ENCODE results near the gene GRIN3A. TPM values are rescaled to one million over a fixed set of nuclear protein-coding genes. Genes with fewer than 3 reads are reported as not detected.

The GRIN3A gene
- total RNA-seq, 1 donor from 2014 or later: not detected

GRCh38 chr9:101566904-101567724 is 171.3 kb downstream of the GRIN3A start:
- no peak overlapping the region for H3K9ac ChIP-seq
- H3F3A ChIP-seq (ENCODE audit: low read depth): no peaks in the 10 kb centered on the region
- Mint-ChIP-seq H3K36me3 (peaks cover 35% of the 10 kb centered on the region), H3K4me3 (no peak overlapping the region), H3K27me3 (ENCODE audit: insufficient read depth, low read depth) (no peaks in the 10 kb centered on the region), H3K9me3 (no peaks in the 10 kb centered on the region), H3K4me1 (peaks cover 4% of the 10 kb centered on the region), H3K27ac (no peak overlapping the region)
- no peaks in the 10 kb centered on the region for H3K9me3 ChIP-seq (ENCODE audit: low read depth)
- H3K27ac ChIP-seq: no peak overlapping the region
- no peaks in the 10 kb centered on the region for H3K36me3 ChIP-seq
- no peak overlapping the region for H2AFZ ChIP-seq (replicated peaks)
- H3K79me2 ChIP-seq (ENCODE audit: low read depth): no peaks in the 10 kb centered on the region
- no peaks in the 10 kb centered on the region for H4K20me1 ChIP-seq (ENCODE audit: low read depth)
- peak; percentile 45 for DNase-seq (ENCODE audit: low spot score)
- TF ChIP-seq CTCF (IDR thresholded peaks at IDR 0.05) (peak; percentile 60), EZH2phosphoT487 (IDR thresholded peaks at IDR 0.05) (no peak)
- H3K4me1 ChIP-seq: no peaks in the 10 kb centered on the region
- H3K4me3 ChIP-seq: no peak overlapping the region
- H3K4me2 ChIP-seq: no peak overlapping the region
- H3K27me3 ChIP-seq: no peaks in the 10 kb centered on the region

- peaks cover under 1% of the 10 kb centered on the region for H3K9me3 Mint-ChIP-seq
- Histone ChIP-seq H3K4me3 (no peak overlapping the region), H3F3A (ENCODE audit: low read depth) (no peaks in the 10 kb centered on the region), H3K27me3 (no peaks in the 10 kb centered on the region), H3K4me2 (no peak overlapping the region), H3K36me3 (peaks cover 8% of the 10 kb centered on the region), H3K9me3 (ENCODE audit: low read depth) (no peaks in the 10 kb centered on the region), H2AFZ (replicated peaks) (no peak overlapping the region), H3K27ac (no peak overlapping the region), H3K79me2 (ENCODE audit: low read depth) (no peaks in the 10 kb centered on the region), H3K4me1 (no peaks in the 10 kb centered on the region), H4K20me1 (ENCODE audit: low read depth) (no peaks in the 10 kb centered on the region), H3K9ac (no peak overlapping the region)
- H3K4me3 Mint-ChIP-seq: no peak overlapping the region
- H3K4me1 Mint-ChIP-seq: no peaks in the 10 kb centered on the region
- peaks cover 54% of the 10 kb centered on the region for H3K36me3 Mint-ChIP-seq
- H3K27me3 Mint-ChIP-seq (ENCODE audit: insufficient read depth, low read depth): no peaks in the 10 kb centered on the region
- no peak overlapping the region for H3K27ac Mint-ChIP-seq
- TF ChIP-seq EZH2phosphoT487 (IDR thresholded peaks at IDR 0.05) (no peak), EZH2 (IDR thresholded peaks at IDR 0.05) (no peak), CTCF (IDR thresholded peaks at IDR 0.05) (no peak)
- no peak for DNase-seq (ENCODE audit: low spot score)
Observed at GRCh38 chr9:101564252-101564651, 174.2 kb downstream of the GRIN3A start.

GRCh38 chr9:101562966-101563365 is 175.5 kb downstream of the GRIN3A start:
- no peak for DNase-seq (ENCODE audit: low spot score)
- Mint-ChIP-seq H3K4me3 (no peak overlapping the region), H3K27ac (no peak overlapping the region), H3K9me3 (peaks cover 7% of the 10 kb centered on the region), H3K36me3 (peaks cover 62% of the 10 kb centered on the region), H3K27me3 (ENCODE audit: insufficient read depth, low read depth) (no peaks in the 10 kb centered on the region), H3K4me1 (no peaks in the 10 kb centered on the region)
- Histone ChIP-seq H3K27me3 (no peaks in the 10 kb centered on the region), H3K27ac (no peak overlapping the region), H3F3A (ENCODE audit: low read depth) (no peaks in the 10 kb centered on the region), H3K9ac (no peak overlapping the region), H3K9me3 (ENCODE audit: low read depth) (no peaks in the 10 kb centered on the region), H3K4me3 (no peak overlapping the region), H3K79me2 (ENCODE audit: low read depth) (no peaks in the 10 kb centered on the region), H3K4me2 (no peak overlapping the region), H3K4me1 (no peaks in the 10 kb centered on the region), H4K20me1 (ENCODE audit: low read depth) (no peaks in the 10 kb centered on the region), H3K36me3 (peaks cover 20% of the 10 kb centered on the region), H2AFZ (replicated peaks) (no peak overlapping the region)
- TF ChIP-seq EZH2 (IDR thresholded peaks at IDR 0.05): no peak
- TF ChIP-seq EZH2phosphoT487 (IDR thresholded peaks at IDR 0.05): no peak

- Histone ChIP-seq H3K4me3 (no peak overlapping the region), H3K27ac (no peak overlapping the region), H3K79me2 (ENCODE audit: low read depth) (no peaks in the 10 kb centered on the region), H3K9me3 (ENCODE audit: low read depth) (no peaks in the 10 kb centered on the region), H3F3A (ENCODE audit: low read depth) (no peaks in the 10 kb centered on the region), H3K36me3 (peaks cover 29% of the 10 kb centered on the region), H3K27me3 (no peaks in the 10 kb centered on the region), H3K4me1 (no peaks in the 10 kb centered on the region), H3K9ac (no peak overlapping the region), H4K20me1 (ENCODE audit: low read depth) (no peaks in the 10 kb centered on the region), H2AFZ (replicated peaks) (no peak overlapping the region), H3K4me2 (no peak overlapping the region)
- H3K27ac Mint-ChIP-seq: no peak overlapping the region
- DNase-seq (ENCODE audit: low spot score): no peak
- H3K9me3 Mint-ChIP-seq: peaks cover 7% of the 10 kb centered on the region
- no peak overlapping the region for H3K4me3 Mint-ChIP-seq
- TF ChIP-seq CTCF (IDR thresholded peaks at IDR 0.05) (no peak), EZH2phosphoT487 (IDR thresholded peaks at IDR 0.05) (no peak), EZH2 (IDR thresholded peaks at IDR 0.05) (no peak)
- peaks cover 73% of the 10 kb centered on the region for H3K36me3 Mint-ChIP-seq
- no peaks in the 10 kb centered on the region for H3K4me1 Mint-ChIP-seq
- H3K27me3 Mint-ChIP-seq (ENCODE audit: insufficient read depth, low read depth): no peaks in the 10 kb centered on the region
Observed at GRCh38 chr9:101561740-101562139, 176.7 kb downstream of the GRIN3A start.
